Activated gamma-delta T cell treated with Interleukin-2 at 50 U/mL for 16 hours (primary cell): Measurements from ENCODE around the gene TNIP3.

Experiments
- DNase-seq: peaks from one replicate; pipeline ENCODE4 v3.0.0-alpha.2; 2020

The TNIP3 gene

GRCh38 chr4:121138039-121138825 is 25.9 kb downstream of the TNIP3 start:
- no peak for DNase-seq

- DNase-seq: no peak
Observed at GRCh38 chr4:121130326-121130660, 33.8 kb downstream of the TNIP3 start.

- no peak for DNase-seq
Observed at GRCh38 chr4:121129606-121130325, 34.4 kb downstream of the TNIP3 start.

- no peak for DNase-seq
Observed at GRCh38 chr4:121127100-121127499, 37.0 kb downstream of the TNIP3 start.

- DNase-seq: no peak
Observed at GRCh38 chr4:121126449-121127006, 37.6 kb downstream of the TNIP3 start.

GRCh38 chr4:121125498-121125885 is 38.6 kb downstream of the TNIP3 start:
- DNase-seq: no peak

GRCh38 chr4:121122661-121123060 is 41.5 kb downstream of the TNIP3 start:
- DNase-seq: no peak

GRCh38 chr4:121119715-121120114 is 44.4 kb downstream of the TNIP3 start:
- no peak for DNase-seq

GRCh38 chr4:121118344-121118743 is 45.8 kb downstream of the TNIP3 start:
- DNase-seq: no peak

GRCh38 chr4:121114756-121115155 is 49.4 kb downstream of the TNIP3 start:
- no peak for DNase-seq

GRCh38 chr4:121112530-121112929 is 51.6 kb downstream of the TNIP3 start:
- DNase-seq: no peak

GRCh38 chr4:121108557-121108956 is 55.6 kb downstream of the TNIP3 start:
- DNase-seq: no peak

GRCh38 chr4:121107507-121107906 is 56.6 kb downstream of the TNIP3 start:
- no peak for DNase-seq

- DNase-seq: no peak
Observed at GRCh38 chr4:121100093-121100775, 63.9 kb downstream of the TNIP3 start.

- DNase-seq: no peak
Observed at GRCh38 chr4:121098266-121098665, 65.9 kb downstream of the TNIP3 start.

- DNase-seq: no peak
Observed at GRCh38 chr4:121096629-121097028, 67.5 kb downstream of the TNIP3 start.

- no peak for DNase-seq
Observed at GRCh38 chr4:121096191-121096590, 67.9 kb downstream of the TNIP3 start.

GRCh38 chr4:121094297-121094966 is 69.7 kb downstream of the TNIP3 start:
- DNase-seq: no peak

- no peak for DNase-seq
Observed at GRCh38 chr4:121093261-121093660, 70.9 kb downstream of the TNIP3 start.

- no peak for DNase-seq
Observed at GRCh38 chr4:121091941-121092340, 72.2 kb downstream of the TNIP3 start.

- DNase-seq: no peak
Observed at GRCh38 chr4:121088867-121089266, 75.3 kb downstream of the TNIP3 start.
